GM18502 (cell line): Measurements from ENCODE around the gene ALDH3A1.

Experiments
- ATAC-seq: cut with Tn5 transposase; IDR thresholded peaks from one replicate; pipeline ENCODE4 v1.9.1; 2021; ENCODE audit warnings: mild to moderate bottlenecking; ENCODE audit not compliant: unreplicated experiment, poor library complexity

ALDH3A1 gene

DNA sequence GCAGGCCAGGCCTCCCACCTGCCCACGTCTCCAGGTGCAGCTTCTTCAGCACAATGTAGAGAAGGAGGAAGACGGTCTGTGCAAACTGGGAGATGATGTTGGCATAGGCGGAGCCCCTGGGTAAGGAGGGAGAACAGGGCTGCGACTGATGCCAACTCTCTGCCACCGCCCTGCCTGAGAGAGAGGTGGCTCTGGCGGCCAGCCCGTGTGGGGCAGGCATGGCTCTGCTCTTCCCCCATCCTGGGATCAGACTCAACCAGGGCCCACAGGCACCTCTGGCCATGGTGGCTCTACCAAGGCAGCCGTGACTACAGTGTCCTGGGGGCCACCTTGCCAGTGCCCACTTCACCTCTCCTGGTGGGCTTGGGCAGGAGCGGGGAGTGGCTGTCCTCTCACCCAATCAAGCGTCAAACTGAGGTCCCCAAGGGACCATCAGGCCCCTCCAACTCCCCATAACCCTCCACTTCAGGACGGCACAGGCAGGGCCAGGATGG lies 40.3 kb downstream of the ALDH3A1 start:
- ATAC-seq: no peak

DNA sequence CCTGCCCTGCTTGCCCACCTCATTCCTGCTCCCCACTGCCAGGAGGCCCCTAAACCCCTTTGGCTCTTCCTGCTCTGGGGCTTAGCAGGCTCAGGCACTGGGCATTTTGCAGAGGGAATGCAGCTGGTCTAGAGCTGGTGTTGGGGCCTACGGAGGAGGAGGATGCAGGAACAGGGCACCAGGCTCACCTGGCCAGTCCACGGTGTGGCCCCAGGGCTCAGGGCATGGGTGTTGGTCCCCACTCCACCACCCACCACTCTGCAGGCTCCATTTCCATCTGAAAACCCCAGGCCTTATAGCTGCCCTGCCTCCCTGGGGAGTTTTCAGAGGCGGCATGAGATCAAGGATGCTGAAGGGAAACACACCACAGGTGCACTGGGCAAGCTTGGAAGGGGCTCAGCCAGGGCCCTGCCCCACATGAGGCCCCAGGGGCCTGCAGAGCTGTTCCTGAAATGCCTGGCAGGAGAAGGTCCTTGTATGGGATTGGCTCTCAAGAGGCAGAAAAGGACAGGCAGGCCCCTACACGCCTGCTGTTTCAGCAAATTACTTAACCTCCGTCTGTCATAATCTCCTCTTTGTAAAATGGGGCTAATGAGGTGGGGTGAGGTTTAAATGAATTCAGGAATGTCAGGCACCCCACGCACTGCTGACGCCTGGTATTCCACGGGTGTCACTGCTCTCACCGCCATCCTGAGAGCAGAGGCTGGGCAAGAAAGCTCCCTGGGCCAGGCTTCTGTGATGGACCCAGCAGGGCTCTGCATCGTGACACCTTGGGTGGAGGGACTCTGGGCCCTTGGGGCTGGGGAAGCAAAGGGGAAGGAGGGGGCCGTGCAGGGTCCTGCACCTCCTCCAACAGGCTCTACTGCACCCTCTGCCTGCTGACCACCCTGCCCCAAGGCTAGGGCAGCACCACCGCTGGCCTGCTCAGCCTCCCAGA lies 41.0 kb downstream of the ALDH3A1 start:
- no peak for ATAC-seq

DNA sequence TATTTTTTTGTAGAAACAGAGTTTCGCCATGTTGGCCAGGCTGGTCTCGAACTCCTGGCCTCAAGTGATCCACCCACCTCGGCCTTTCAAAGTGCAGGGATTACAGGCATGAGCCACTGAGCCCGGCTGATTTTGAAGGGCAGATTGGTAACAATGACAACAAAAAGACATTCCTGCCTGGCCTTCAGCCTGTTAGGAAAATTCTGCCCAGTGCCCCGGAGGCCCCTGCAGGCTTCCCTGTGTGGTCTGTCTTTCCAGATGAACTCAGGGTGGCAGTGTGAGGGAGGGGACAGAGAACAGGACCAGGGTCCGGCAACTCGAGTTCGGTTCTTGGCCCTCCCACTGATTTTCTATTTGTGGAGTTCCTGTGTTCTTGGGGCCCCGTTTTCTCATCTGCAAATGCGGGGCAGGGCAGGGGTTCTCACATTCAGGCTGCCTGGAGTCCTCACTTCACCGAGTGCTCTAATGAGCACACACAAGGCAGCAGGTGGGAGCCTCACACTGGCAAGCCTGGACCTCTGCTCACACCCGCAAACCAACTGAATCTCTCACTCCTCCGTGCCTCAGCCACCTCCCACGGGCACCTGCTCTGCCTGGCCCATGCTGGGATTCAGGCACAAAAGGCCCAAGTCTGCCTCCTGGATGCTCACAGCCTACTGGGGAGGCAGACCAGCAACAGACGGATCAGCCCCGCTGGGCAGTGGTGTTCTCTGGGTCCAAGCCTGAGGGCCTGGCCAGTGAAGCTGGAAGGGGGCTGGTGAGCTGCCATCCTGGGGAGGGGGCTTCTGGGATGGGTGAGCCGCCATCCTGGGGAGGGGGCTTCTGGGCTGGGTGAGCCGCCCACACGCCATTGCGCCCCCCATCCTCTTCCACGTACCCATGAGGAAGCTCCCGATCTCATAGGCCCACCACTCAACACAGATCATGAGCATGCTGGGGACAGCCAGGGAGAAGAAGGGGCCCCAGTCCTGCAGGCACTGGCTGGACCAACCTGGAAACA lies 42.0 kb downstream of the ALDH3A1 start:
- ATAC-seq: no peak

DNA sequence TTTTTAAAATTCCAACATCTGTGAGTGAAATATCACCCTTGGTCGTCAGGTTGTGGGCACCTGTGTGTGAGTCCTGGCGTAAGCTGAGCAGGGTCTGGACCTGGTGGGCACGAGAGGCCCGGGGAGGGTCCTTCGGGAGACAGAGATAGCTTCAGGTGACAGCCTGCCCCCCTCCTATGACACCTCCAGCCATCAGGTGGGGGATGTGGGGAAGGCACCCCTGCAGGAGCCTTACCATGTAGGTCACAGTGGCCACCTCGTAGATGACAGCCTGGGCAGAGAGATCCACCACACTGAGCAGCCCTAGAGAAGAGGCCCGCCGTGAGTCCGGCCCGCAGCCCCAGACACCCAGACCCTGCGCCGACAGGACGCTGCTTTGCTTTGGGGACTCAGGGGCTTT lies 42.9 kb downstream of the ALDH3A1 start:
- no peak for ATAC-seq

DNA sequence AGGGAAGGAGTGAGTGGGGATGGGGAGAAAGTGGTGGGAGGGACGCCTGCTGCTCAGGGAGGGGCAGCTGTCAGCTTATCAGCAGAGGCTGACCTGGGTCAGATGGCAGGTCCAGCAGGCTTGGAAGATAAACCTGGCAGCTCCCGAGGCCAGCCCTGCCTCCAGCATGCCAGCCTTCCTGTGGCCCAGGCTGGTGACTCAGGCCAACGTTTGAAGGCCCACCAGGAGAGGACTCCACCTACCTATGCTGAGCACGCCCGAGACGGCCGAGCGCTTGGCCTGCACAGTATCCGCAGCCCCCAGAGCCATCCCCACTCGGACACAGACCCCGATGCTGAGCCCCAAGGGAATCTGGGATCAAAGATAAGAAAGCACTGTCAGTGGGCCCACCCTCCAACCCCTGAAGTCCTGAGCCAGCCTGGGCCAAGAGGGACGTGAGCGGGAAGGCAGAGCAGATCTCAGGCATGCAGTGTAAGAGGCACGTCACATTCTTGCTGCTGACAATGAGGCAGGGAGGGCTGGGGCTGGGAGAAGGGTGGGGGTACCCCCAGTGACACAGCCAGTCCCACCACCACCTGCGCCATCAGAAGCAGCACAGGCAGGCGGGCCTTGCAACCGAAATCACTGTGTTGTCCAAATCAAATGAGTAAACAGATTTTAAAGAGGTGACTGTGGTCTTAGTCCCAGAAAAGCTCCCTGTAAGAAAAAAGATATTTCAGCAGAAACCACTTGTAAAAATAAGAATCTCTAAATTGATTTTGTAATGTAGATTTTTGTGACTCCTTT lies 44.1 kb downstream of the ALDH3A1 start:
- ATAC-seq: no peak

DNA sequence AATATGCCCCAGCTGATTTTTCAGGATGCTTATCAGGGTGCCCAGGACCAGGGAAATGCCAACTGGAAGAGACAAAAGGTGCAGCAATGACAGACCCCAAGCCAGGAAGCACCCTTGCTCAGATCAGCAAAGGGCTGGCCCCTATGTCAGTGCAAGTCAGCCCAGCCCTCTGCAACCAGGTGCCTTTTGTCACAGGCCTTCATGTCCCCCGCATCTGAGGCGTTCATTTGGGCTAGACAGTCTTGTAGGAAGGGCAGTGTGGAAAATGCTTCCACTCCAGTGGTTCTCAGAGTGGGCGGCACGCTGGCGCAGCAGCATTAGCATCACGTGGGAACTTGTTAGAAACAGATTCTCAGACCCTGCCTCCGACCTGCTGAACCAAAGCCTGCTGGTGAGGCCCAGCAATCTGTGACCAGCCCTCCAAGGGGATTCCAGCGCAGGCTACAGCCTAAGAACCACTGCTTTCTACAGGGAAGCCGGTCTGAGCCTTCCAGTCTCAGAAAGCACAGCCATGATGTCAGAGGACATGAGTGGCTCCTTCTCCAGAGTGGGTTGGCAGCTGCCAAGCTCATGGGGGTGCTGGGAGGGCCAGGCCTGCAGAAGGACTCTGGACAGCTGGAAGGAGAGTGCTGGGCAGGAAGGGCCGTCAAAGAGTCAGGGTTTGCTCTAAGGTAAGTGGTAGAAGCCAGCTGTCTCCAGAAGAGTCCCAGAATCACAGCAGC lies 44.8 kb downstream of the ALDH3A1 start:
- no peak for ATAC-seq

DNA sequence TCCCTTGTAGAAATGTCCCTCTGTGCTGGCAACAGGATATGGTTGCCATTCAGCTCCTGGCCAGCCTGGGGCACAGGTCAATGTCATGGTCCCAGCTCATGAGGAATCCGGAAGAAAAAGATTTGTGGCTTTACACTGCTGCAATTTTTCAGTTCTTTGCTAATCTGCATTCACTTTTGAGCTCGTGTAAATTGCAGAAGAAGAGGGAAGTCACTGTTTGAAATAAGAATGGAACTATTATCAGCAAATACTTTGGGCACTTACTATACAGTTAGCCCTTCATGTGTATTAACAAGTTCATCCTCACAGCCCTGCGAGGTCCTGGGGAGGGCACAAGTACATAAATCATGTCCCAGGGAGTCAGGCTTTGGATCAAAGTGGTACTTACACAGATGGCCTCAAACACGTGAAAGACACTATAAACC lies 45.9 kb downstream of the ALDH3A1 start:
- no peak for ATAC-seq
